ENCODE data around the gene RBMS2.
"Not testable (repeated sequence)": the region's sequence is repeated elsewhere in the genome, so short reads cannot be mapped to it uniquely, and the experiment has no call there.

Gene RBMS2

DNA sequence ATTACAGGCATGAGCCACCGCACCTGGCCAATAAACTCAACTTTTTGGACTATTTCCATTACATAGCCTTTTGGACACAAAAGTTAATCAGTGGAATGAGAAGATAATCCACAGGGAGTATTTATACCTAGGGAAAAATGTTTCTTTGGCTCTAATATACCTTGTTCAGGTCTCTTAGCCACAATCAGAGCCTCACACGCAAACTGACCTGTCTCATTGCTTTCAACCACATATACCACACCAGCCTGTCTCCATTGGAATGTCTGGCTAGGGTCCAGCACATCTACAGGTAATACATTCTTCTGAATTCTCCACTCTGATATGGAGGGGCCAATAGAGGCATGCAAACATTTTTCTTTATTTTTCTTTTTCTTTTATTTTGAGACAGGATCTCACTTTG is 3.8 kb upstream of the RBMS2 start:
- DNase-seq (ENCODE audit: low read depth, low spot score), result no peak

DNA sequence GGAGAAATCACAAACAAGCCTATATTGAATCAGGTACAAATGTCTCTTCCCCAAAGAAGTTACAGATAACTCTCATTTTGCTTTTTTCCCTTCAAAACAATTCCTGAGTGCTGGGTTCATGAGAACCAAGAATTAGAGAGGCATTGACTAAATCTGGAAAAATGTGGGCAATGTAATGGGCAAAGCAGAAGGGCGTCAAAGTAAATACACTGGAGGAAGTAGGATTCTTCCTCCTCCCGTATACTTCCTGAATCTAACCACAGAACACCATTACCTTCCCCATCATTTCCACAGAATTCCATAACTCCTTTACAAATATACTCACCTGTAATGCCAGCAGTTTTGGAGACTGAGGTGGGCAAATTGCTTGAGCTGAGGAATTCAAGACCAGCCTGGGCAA is 3.0 kb upstream of the RBMS2 start:
- DNase-seq (ENCODE audit: low read depth, low spot score), result no peak

DNA sequence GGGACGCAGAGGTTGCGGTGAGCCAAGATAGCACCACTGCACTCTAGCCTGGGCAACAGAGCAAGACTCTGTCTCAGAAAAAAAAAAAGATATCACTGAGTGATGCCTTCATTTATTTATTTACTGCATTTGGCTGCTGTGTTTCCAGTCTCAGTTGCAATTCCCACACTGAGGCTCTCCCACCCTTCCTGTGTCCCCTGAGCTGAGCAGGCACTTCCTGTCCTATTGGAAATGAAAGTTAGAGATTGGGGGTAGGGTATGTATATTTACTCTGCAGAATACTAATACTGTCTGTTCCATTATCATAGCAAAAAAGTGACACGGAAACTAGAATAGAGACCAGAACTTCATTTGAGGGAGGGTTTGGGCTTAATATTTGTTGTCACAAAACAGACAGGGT is 1.6 kb upstream of the RBMS2 start:
- DNase-seq (ENCODE audit: low read depth, low spot score), result no peak

DNA sequence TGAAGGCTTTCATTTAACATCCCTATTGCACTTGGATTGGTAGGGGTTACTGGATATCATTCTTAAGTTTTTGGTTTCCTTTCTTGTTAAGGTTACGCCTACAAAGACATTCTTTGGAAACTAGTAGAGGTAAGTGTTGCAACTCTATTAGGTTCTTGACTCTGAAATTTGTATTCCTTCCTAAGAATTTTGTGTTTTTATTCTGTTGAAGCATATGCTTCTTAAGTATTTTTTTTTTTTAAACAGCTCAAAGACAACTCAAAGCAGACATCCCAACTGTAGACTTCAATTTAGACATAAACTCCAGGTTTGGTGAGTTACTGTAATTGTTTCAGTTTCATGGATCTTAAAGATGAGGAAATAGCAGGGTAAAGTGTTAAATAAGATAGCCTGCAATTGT is 1.1 kb upstream of the RBMS2 start:
- no peak for DNase-seq (ENCODE audit: low read depth, low spot score)

DNA sequence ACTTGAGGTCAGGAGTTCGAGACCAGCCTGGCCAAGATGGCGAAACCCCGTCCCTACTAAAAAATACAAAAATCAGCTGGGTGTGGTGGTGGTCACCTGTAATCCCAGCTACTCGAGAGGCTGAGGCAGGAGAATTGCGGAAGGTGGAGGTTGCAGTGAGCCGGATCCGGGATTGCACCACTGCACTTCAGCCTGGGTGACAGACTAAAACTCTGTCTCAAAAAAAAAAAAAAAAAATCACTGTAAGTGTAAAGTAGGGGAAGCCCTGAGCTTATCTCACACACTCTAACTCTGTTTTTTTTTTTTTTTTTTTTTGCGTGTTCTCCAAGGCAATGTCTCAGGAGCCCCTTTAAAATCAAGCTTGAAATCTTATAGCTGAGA is 421 bp upstream of the RBMS2 start:
- DNase-seq (ENCODE audit: low read depth, low spot score), result no peak

DNA sequence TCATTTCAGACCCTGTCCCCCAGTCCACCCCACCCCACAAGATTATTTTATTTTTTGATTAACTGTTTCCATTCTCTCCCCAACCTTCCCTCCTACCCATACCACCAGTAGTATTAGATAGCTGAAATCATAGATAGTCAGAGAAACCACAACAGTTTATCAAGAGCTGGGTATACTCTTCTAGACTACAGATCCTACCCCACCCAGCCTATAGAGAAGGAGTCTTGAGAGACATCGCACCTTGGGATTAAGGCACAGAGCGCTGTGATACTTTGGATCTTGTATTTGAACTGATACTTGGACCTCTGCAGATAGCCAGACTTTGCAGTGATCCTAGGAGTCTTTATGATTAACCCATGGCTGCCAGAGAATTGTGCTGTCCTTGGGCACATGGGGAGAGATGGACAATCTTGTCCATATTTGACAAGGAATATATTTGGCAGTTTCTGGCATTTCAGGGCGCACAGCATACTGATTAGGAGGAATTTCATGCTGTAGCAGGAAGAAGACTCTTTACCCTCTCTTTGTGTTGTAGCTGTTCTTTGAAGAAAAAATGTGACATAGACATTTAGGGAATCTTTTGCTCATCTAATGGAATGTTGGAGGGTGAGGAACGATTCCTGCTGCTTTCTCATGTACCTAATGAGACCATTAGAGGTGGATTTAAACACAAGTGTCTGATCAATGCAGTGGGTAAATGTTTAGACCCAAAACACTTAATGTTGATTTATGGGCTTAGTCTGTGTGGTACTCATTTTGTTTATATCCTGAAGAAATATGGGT is 982 bp downstream of the RBMS2 start:
- DNase-seq (ENCODE audit: low read depth, low spot score), result peak; percentile 16

DNA sequence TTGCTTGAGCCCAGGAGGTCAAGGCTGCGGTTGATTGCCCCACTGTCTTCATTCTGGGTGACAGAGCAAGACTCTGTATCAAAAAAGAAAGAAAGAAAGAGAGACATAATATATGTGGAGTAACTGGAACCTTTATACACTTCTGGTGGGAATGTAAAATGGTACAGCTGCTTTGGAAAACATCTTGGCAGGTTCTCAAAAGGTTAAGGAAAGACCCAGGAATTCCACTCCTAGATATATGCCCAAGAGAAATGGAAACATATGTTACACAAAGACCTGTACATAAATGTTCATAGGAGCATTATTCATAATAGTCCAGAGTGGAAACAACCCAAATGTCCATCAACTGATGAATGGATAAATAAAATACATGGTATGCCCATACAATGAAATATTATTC is 7.2 kb downstream of the RBMS2 start:
- no peak for DNase-seq (ENCODE audit: low read depth, low spot score)

DNA sequence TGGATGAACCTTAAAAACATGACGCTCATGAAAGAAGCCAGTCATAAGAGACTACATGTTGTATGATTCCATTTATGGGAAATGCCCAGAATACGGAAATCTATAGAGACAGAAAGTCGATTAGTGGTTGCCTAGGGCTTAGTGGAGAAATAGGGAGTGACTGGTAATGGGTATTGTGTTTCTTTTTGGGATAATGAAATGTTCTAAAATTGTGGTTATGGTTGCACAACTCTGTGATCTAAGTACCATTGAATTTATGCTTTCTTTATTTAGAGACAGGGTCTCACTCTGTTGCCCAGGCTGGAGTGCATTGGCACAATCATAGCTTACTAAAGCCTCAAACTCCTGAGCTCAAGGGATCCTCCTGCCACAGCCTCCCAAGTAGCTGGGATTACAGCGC is 8.0 kb downstream of the RBMS2 start:
- no peak for DNase-seq (ENCODE audit: low read depth, low spot score)

DNA sequence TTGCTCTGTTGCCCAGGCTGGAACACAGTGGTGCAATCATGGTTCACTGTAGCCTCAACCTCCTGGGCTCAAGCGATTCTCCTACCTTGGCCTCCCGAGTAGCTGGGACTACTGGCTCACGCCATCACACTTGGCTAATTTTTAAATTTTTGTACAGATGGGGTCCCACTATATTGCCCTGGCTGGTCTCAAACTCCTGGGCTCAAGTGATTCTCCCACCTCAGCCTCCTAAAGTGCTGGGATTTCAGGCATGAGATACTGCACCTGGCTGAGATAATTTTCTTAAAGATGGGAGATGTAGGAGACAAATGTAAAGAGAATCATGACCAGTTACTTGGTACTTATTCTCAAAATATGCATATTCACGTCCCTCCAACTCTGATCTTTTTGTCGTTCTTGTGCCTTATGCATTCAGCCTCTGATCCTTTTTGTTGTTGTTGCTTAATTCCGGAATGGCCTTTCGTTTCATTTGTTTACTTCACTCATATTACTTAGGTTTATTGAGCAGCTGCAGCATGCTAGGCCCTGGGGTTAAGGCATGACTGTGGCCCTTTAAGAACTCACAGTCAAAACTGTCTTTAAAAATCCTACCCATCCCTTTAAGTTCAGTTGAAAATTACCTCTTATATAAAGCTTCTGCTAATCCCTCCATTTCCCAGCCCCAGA is 8.9 kb downstream of the RBMS2 start:
- DNase-seq (ENCODE audit: low read depth, low spot score), result no peak

DNA sequence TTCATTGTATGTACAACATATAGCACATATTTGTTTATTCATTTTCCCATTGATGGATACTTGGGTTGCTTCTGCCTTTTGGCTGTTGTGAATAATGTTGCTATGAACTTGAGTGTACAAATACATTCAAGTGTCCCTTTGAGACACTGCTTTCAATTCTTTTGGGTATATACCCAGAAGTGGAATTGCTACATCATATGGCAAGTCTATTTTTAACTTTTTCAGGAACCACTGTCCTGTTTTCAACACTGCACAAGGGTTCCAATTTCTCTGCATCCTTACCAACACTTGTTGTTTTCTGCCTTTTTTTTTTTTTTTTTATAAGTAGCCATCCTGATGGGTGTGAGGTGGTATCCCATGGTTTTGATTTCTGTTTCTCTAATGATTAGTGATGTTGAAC is 15.9 kb downstream of the RBMS2 start:
- no peak for DNase-seq (ENCODE audit: low read depth, low spot score)

DNA sequence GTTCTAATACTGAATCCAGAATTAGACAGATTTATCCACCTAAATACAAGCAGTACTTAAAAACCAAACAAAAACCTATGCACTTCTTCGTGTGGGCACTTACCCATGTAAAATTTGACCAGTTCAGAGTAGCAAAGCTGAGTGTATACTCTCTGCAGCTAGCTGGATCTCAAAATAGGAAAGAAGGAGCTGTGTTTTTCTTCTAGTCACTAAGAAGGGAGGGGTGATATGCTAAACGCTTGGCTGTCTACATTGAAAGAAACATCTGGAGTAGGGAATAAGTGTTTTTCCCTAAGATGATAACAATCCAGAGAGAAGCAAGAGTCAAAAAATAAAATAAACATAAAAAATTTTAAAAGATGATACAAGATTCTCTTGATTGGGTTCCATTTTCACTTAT is 20.0 kb downstream of the RBMS2 start:
- DNase-seq (ENCODE audit: low read depth, low spot score), result no peak

DNA sequence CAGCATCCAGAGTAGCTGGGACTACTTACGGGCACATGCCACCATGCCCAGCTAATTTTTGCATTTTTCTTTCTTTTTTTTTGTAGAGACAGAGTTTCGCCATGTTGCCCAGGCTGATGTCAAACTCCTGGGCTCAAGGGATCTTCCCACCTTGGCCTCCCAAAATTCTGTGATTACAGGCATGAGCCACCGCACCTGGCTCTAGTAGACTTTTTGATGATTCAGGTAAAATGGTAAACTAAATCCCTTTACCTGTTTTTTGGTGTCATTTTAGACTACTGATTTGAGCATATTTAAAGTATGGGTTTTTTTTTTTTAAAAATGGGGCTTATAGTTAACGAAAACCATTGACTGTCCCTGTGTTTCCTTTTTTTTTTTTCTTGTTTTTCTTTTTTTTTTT is 20.5 kb downstream of the RBMS2 start:
- no peak for DNase-seq (ENCODE audit: low read depth, low spot score)

DNA sequence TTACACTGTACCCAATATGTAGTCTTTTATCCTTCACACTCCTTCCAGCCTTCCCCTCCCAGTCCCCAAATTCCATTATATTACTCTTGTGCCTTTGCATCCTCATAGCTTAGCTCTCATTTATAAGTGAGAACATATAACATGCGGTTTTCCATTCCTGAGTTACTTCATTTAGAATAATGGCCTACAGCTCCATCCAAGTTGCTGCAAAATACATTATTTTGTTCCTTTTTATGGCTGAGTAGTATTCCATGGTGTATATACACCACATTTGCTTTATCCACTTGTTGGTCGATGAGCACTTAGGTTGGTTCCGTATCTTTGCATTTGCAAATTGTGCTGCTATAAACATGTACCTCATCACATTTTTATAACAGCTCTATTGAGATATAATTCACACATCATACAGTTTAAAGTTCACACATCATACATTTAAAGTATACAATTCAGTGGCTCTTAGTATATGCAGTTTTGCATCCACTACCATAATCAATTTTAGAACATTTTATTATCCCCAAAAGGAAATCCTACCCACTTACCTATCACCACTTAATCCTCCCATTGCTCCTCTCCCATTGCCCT is 23.5 kb downstream of the RBMS2 start:
- DNase-seq (ENCODE audit: low read depth, low spot score), result no peak

DNA sequence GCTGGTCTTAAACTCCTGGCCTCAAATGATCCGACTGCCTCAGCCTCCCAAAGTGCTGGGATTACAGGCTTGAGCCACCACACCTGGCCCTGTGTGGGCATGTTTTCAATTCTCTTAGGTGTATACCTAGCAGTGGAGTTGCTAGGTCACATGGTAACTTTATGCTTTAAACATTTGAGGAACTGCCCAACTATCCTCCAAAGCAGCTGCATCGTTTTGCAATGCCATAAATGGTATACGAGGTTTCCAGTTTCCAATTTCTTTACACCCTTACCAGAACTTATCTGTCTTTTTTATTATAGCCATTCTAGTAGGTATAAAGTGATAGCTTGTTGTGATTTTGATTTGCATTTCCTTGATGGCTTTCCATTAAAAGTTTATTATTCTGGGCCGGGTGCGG is 25.1 kb downstream of the RBMS2 start:
- DNase-seq (ENCODE audit: low read depth, low spot score), result no peak

DNA sequence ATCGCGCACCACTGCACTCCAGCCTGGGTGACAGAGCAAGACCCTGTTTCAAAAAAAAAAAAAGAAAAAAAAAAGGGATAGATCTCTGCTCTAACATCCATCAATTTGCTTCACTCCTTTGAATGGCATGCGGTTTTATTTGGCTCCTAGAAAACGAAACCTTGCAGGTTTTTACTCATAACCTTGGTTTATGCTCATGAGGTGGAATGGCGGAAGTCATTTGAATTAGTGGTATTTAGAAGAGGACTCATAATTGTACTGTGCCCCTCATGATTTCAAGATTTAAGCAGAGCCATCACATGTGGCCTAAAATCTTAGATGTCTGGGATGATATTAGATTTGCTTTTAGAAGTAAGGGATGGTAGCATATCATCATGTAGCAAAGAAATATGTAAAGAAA is 29.4 kb downstream of the RBMS2 start:
- DNase-seq (ENCODE audit: low read depth, low spot score), result no peak

DNA sequence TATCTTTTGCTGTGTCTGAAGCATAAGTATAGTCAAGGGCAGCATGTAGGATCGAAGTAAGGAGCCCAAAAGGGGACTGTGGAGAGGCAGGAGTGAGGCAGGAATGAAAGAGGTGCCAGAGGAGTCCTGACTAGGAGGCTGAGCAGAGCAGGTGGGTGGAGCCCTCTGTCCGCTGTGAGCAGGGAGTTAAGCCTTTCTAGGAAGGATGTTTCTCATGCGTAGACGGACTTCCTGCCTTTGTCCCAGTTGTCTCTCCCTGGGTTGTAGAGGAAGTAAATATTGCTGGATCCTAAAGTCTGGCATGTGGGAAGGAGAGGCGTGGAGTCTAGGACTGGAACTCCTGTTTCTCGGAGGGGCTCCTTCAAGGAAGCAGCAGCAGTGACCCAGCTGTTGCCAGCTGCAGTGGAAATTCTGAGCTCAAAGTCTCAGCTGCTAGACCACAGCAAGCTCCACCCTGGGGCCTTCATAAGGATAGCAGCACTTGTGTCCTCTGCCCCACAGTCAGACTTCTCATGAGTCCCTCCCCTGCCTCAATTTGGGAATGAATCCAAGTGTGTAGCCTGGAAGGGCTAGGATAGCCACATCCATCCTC is 44.0 kb downstream of the RBMS2 start:
- peak; percentile 70 for DNase-seq (ENCODE audit: low read depth, low spot score)

DNA sequence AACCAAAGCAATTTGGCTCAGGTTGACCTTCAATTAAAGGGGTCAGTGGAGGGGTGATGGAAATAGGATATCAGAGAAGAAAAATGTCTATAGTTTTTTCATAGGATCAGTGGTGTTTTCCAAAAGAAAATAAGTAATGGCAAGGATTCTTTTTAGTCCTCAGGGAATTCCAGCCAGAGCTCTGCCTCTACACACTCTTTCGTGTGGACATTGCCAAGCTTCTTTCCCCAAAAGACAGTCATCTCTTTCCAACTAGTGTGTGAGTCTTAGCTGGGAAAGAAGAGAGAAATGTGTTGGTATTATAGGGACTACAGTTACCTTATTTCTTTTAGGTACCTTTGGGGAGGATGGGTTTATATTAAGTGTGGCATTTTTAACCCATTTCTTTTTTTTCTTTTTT is 46.5 kb downstream of the RBMS2 start:
- no peak for DNase-seq (ENCODE audit: low read depth, low spot score)

DNA sequence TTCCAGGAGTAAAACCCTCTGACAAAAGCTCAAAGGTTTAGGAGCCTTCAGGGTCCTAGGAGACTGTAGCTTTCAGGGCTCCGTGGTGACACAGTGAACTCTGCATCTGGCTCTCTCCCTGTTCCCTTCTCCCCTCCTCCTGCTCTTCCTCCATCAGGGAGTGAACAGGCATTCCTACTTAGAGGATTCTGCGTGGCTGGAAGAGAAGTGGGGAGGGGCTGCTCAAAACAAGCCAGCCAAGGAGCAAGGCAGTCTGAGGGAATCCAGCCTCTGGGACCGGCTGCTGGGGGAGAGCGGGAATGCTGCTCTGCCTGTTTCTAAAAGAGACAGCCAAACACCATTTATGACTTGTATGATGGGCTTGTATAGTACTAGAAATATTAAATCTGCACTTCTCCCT is 49.5 kb downstream of the RBMS2 start:
- DNase-seq (ENCODE audit: low read depth, low spot score), result peak; percentile 75

DNA sequence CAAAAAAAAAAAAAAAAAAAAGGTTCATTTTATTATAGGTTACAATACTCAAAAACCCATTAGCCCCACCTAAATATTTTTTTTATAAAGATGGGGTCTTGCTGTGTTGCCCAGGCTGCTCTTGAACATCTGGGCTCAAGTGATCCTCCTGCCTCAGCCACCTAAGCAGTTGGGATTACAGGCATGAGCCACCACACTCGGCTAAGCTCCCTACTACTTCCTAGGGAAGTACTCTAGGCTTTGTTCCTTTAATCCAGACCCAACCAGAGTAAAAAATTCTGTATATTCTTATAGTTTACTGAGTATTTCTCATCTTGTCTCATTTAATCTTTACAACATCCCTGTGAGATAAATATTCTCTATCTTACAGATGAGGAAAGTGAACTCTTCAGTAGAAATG is 50.7 kb downstream of the RBMS2 start:
- no peak for DNase-seq (ENCODE audit: low read depth, low spot score)

DNA sequence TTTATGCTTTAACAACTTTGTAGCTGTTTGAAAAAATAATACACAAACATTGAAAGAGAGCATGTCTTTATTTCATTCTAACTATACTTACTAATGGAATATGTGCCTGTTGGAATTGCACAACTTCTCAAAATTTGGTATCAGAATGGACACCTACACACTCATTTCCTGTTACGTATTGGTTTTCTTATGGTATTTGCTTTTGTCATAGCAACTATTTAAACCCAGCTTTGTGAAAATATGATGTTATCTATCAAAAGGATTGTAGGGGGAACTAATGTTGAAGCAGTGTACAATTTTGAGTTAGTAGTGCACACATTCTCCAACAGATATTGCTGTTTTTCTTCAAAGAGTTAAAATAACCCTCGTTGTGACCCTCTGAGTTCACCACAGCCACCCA is 52.6 kb downstream of the RBMS2 start:
- DNase-seq (ENCODE audit: low read depth, low spot score), result no peak

DNA sequence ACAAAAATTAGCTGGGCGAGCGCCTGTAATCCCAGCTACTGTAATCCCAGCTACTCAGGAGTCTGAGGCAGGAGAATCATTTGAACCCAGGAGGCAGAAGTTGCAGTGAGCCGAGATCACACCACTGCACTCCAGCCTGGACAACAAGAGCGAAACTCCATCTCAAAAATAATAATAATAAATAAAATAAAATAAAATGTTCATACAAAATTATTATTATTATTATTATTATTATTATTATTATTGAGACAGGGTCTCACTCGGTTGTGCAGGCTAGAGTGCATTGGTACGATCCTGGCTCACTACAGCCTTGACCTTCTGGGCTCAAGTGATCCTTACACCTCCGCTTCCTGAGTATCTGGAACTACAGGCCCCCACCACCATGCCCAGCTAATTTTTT is 55.6 kb downstream of the RBMS2 start:
- not testable (repeated sequence) for DNase-seq (ENCODE audit: low read depth, low spot score)

DNA sequence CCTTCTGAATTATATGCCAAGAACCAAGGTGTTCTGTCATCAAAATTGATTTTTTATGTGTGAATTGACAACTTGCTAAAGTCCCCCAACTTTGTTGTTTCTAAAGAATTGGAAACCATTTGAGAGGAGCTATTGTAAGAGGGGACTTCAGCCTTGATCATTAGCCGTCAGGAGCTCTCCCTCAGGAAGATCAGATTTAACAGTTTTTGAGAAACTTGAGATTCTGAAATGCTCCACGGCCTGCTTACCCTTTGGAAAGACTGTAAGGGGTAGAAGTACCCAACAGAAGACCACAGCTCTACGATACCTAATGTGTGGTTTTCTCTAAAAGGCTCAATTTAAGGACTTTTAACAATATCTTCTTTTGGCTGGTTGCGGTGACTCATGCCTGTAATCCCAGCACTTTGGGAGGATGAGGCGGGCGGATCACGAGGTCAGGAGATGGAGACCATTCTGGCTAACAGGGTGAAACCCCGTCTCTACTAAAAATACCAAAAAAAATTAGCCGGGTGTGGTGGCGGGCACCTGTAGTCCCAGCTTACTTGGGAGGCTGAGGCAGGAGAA is 57.4 kb downstream of the RBMS2 start:
- no peak for DNase-seq (ENCODE audit: low read depth, low spot score)
